NCI-H2029 (cell line): ENCODE data around the gene NMNAT2.
"Not testable (repeated sequence)": the region's sequence is repeated elsewhere in the genome, so short reads cannot be mapped to it uniquely, and the experiment has no call there.

Source experiments
- DNase-seq: peaks from one replicate; lab custom pipeline; 2025; lab: John Stamatoyannopoulos, UW

Gene NMNAT2

DNA sequence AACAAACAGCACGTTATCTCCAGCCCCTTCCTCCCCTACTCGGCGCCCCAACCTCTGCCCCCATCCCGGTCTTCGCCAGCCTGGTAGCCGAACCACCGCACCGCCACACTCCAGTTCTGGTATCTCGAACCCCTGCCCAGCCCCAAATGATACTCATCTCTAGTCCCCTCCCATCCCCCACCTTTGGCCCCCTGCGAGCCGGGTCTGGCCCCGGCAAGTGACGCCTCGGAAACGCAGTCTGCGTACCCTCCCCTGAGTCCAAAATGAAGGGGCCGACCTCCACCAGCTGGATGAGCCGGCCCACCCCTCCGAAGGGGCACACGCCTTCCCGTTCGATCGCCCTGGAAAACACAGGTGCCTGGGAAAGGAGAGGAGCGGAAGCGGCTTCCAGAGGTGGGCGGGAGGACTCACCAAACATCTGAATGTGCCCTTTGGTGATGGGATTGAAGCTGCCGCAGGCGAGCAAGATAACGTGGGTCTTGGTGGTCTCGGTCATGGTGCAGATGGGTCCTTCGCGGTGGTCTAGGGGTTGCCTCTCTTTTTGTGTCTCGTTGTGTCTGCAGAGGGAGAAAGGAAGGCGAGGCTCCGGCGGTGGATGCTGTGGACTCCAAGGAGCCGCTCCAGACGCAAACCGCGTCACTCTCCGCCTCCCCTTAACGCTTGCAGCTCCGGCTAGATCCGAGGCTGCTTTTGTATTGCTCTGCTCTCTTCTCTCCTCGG lies at the start of gene NMNAT2:
Gene NMNAT2, minus strand, starts transcription at position 609 of the 720 bp plus-strand sequence. Its CDS starts 113 bp downstream, at position 496.
- no peak for DNase-seq

GRCh38 chr1:183467687-183468086 lies 49.5 kb upstream of the NMNAT2 start:
- no peak for DNase-seq

- DNase-seq = no peak
Observed at GRCh38 chr1:183466781-183467180, 48.6 kb upstream of the NMNAT2 start.

DNA sequence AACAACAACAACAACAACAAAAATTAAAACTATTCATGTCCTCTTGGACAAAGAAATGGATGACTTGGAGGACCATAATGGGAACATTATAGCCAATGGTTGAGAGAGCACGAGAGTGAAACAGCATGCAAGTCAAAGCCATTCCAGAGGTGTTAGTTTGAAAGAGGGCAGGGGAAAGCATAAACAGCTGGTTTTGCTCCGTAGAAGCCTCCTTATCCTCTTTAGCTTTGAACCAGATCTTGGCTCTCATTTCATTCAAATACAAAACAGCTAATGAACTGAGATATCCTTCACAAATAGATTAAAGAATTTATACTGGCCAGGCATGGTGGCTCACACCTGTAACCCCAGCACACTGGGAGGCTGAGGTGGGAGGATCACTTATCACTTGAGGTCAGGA lies 45.4 kb upstream of the NMNAT2 start:
- no peak for DNase-seq

DNA sequence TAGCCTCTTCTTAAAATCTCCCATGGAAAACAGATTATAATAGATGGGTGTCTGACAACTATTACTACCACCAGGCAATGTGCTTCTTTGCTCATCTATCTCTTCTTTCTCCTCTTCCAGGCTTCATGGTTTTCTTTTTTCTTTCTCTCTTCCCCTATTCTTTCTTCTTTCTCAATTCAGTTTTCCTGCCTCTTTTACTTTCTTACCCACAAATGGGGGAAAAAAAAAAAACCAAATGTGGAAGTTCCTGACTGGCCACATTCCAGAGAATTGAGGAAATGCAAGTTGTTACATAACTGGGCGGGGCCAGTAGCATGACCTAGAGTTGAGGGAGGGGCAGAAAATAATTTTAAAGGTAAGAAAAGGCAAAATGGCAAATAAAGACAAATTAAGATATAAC lies 43.2 kb upstream of the NMNAT2 start:
- DNase-seq = no peak

GRCh38 chr1:183460596-183460995 lies 42.4 kb upstream of the NMNAT2 start:
- no peak for DNase-seq

DNA sequence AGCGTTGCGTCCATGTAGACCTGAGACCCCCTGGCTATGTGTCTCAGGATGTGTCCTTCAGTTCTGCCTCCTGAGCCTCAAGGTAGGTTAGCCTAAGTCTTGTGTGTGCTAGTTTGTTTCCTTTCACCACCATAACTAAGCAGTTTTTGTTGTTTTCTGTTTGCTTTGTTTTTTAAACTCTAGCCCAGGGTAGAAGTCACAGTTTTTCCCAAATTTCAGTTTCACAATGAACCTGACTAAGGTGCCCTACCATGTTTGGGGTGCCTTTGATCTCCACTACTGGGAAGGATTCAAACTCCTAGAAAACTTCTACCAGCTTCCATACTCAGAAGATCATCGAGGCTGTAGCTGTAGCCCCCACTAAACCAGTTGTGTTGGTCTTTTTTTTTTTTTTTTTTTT lies 39.3 kb upstream of the NMNAT2 start:
- no peak for DNase-seq

GRCh38 chr1:183456826-183457225 lies 38.6 kb upstream of the NMNAT2 start:
- no peak for DNase-seq

DNA sequence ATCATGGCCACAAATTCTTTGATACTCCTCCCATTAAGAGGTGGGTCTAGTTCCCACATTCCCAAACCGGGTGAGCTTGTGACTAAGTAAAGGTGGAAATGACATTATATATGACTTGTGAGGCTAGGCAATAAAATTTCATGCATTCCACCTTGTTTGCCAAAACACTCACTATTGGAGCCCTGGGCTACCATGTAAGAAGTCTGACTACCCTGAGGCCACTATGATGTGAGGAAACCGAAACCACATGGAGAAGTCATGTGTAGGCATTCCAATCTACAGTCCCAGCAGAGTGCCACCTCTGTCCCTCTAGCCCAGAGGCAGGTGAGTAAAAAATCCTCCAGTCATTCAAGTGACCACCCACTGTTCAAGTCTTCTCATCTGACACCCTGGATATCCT lies 36.2 kb upstream of the NMNAT2 start:
- no peak for DNase-seq

DNA sequence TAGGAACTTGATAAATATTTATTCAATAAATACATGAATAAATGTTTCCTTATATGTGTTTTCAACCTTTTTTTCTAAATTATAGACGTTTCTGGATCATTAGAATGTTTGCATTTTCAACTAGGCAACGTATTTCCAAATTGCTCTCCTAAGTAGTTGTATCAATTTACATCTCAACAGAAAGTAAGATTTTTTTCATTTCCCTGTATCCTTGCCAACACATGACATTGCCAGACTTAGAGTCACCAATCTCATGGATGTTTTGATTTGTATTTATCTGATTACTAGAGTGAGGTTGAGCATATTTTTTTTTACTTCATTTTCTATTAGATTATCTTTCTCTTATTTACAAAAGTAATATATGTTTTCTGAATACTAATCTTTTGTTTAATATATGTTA lies 31.9 kb upstream of the NMNAT2 start:
- DNase-seq = no peak

DNA sequence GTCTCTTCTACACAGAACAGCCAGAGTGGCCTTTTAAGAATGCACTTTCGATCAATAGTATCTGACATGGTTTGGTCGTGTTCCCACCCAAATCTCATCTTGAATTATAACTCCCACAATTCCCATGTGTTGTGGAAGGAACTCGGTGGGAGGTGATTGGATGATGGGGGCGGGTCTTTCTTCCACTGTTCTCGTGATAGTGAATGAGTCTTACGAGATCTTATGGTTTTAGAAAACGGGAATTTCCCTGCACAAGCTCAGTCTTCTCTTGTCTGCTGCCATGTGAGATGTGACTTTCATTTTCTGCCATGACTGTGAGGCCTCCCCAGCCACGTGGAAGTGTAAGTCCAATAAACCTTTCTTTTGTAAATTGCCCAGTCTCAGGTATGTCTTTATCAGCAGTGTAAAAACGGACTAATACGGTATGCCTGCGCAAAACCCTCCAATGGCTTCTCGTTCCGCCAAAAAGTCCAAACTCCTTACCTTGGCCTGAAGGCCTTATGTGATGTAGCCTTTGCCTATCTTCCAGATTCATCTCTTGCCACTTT lies 31.1 kb upstream of the NMNAT2 start:
- no peak for DNase-seq

DNA sequence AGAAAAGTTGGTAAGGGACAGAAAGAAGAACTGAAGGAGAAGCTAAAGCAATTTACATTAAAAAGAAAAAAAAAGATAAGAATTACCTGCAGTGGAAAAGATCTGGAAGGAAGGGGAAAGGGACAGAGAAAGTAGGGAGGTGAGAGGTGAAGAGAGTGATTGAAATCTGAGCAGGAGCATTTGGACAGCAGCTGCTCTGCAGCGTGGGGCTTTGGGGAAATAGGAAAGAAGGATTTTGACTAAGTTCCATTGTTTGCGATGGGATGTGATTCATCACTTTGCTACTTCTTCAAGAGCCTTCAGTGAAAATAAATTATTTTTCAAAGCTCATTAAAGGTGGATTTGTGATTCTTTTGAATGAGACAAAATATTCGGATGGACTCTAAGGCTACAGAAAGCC lies 26.1 kb upstream of the NMNAT2 start:
- no peak for DNase-seq

DNA sequence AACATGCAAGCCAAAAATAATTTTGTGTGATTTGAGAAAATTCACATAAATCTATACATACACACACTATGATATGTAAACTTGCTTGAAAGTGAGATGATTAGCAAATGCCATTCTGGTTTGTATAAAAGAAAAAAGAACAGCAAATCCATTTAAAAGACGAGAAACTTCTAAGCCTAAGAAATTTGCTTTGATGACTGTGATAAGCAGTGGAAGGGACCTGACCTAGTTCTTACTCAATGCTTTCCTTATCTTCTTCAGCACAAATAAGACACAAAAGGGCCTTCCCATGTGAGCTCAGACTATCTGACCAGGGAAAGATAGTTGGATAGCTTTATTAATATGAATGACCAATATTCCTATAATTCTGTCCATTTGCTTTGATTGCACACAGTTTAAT lies 25.3 kb upstream of the NMNAT2 start:
- no peak for DNase-seq

DNA sequence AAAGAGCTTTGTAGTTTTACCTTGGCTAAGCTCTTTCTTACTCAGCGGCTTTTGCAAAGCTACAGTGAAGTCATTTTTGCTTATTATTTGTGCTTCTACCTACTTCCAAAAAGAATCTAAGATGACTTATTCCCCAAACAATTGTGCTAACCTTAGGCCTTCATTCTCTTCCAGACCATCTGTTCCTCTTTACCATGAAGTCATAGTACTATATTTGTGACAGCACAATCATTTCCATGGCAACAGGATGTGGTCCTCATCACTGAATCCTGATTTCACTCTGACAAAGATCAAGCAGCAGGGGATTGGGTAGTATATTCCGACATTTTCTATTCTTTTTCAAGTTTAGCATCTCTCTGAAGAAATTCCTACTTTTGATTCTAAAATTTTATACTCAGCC lies 24.8 kb upstream of the NMNAT2 start:
- DNase-seq = no peak

DNA sequence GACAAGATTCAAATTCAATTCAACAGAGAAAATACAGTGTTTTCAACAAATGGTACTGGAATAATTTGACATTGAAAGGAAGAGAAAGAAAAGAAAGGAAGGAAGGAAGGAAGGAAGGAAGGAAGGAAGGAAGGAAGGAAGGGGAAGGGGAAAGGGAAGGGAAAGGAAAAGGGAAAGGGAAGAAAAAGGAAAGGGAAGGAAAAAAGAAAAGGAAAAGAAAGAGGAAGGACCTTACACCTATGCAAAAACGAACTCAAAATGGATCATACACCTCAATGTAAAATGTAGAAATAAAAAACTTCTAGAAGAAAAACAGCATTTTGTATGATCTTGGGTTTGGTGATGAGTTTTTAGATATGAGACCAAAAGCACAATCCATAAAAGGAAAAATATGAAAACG lies 19.9 kb upstream of the NMNAT2 start:
- no peak for DNase-seq

DNA sequence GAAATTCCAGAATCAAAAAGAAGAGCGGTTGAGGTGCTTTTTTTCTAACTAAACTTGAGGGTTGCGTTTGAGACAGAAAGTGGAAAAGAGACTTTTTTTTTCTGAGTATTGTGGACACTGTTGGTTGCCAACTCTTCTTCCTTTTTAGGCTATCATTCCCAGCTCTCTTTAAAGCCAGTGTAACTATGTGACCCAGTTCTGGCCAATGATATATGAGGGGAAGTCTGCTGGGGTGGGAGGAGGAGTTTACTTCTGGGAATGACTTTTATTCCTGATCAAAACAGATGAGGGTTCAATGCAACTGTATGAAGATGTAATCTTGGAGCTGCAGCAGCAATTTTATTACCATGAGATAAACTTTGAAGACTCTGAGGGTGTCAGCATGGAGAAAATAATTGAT lies 17.3 kb upstream of the NMNAT2 start:
- DNase-seq = no peak

DNA sequence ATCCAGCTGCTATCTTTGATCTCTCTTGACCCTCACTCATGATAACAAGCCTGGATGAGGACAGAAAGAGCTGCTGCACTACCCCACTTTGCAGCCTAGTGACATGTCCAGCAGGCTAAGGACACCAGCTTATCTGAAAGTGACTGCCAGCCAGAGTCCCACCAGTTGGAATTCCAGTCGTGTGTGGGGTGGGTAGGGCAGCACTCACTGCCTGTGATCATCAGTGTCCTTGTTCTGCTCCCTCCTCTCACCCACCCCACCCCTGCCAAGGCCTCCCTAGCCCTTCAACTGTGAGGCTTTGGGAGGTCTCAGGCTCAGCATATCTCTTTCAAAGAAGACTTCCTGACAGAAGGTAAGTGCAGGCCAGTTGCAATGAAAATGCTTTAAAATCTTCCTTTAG lies 15.5 kb upstream of the NMNAT2 start:
- no peak for DNase-seq

- DNase-seq = no peak
Observed at GRCh38 chr1:183432548-183432875, 14.3 kb upstream of the NMNAT2 start.

DNA sequence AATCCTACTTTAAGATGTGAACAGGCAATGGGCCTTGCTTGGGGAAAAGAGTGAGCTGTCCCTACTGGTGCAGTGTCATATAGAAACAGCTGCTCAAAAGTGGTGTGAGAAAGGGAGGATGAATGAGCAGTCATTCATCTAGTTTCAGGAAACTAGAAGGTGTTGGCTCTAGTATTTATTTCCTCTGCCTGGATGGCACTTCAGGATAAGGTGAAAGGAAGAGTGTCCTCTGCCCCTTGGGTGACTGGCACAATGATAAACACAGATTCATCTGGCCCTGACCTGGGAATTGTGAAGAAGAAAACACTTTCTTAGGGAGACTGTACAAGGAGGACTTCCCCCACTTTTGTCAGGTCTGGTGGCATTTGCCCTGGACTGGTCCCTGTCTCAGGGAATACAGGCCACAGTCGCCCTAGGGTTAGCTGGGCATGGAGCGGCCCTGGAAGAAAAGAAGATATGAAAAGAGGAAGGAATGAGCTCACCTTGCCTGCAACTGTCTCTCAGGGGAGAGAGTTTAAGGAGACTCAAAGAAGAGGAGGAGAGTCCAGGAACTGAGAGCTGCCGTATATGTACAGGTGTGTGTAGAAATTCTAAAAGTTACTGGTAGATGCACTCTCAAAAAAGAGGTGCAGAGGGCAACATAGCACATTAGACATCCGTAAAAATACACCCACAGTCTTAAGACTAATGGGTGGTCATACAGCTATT lies 13.8 kb upstream of the NMNAT2 start:
- no peak for DNase-seq

DNA sequence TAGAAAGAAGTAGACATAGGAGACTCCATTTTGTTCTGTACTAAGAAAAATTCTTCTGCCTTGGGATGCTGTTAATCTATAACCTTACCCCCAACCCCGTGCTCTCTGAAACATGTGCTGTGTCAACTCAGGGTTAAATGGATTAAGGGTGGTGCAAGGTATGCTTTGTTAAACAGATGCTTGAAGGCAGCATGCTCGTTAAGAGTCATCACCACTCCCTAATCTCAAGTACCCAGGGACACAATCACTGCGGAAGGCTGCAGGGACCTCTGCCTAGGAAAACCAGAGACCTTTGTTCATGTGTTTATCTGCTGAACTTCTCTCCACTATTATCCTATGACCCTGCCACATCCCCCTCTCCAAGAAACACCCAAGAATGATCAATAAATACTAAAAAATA lies 9.4 kb upstream of the NMNAT2 start:
- DNase-seq = not testable (repeated sequence)

DNA sequence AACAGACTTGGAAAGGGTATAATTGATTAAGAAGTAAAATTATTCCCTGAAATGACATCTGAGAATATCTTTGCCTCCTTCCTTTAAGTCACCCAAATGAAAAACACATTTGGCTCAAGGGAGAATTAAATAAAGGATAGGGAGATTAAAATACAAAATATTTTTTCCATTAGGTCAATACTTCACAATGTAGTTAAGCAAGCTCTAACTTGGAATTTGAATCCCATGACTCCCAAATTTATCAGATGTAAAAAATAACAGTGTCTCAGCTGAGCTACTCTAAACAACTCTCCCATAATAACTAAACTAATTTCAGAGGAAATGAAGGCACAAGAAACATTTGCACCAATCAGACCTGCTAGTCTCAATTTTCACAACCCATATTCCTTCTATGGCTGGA lies 6.5 kb upstream of the NMNAT2 start:
- DNase-seq = no peak

DNA sequence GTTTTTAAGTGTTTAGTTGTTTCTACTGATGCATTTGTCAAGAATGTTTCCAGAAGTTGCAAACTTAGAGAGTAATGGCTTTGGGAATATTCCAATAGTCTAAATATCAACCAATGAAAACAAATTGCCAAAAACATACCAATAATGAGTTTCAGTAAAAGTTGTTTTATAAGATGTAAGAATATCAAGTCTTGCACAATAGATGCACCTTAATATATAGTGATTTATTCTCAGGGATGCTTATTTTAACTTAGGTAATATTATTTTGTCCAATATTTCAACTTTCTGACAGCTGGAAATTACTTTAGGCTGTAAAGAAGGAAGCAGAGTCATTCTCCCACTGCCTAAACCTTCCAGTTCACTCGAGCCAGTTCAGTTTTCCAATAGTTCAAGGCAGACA lies 5.4 kb upstream of the NMNAT2 start:
- no peak for DNase-seq

DNA sequence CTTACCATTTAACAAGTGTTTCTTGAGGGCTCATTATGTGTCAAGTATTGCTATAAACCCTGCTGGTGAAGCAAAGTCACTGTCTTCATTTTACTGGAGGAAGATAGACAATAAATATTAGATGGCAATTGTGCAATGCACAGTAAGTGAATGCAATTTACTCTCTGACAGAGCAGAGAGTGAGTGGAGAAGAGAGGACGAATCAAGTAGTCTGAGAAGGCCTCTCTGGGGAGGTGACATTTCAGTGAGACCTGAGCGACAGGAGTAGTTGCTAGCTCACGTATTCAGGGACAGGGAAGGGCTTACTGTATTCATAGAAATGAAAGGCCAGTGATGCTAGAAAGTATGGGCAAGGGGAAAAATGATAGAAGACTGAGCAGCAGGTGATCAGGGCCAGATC lies 1.2 kb upstream of the NMNAT2 start:
- DNase-seq = no peak

GRCh38 chr1:183418696-183419095 lies 516 bp upstream of the NMNAT2 start:
- DNase-seq = no peak
